Ovary (tissue), 9 donors: Measurements from ENCODE around the gene NF1. TPM values are rescaled to one million over a fixed set of nuclear protein-coding genes. Genes with fewer than 3 reads are reported as not detected.

Experiments
- DNase-seq, 5 donors: peaks; one replicate each; pipeline ENCODE4 v3.0.0-alpha.2; 2019 to 2020
- H3K27ac ChIP-seq, 2 donors: fragments of 200-600 bp; one replicate each; pipeline versions ENCODE4 v1.5.1 to v1.8.0; 2019 to 2022
- H3K27me3 ChIP-seq: fragments of 200-600 bp; one replicate; pipeline ENCODE4 v1.8.0; 2022
- H3K36me3 ChIP-seq: fragments of 200-600 bp; sonication (generic); one replicate; pipeline ENCODE4 v1.5.1; 2019
- H3K4me1 ChIP-seq: one replicate; pipeline ENCODE4 v1.8.1; 2013; ENCODE audit warnings: mild to moderate bottlenecking, moderate library complexity; ENCODE audit not compliant: insufficient read depth
- H3K4me3 ChIP-seq: fragments of 200-600 bp; sonication (generic); one replicate; pipeline ENCODE4 v1.5.1; 2017
- H3K9me3 ChIP-seq, 2 donors: fragments of 200-600 bp in 1 of 2; sonication (generic) in 1 of 2; one replicate each; pipeline versions ENCODE4 v1.5.1 to v1.8.1; 2013 to 2019; ENCODE audit warnings: mild to moderate bottlenecking in 1 of 2, moderate library complexity in 1 of 2
- EP300 ChIP-seq: sonication (generic); formaldehyde crosslinking; IDR thresholded peaks from one replicate; pipeline ENCODE4 v1.6.1; 2017; ENCODE audit warnings: antibody characterized with exemption
- POLR2A ChIP-seq: fragments of 450-650 bp; IDR thresholded peaks from one replicate; pipeline ENCODE4 v1.6.1; 2017; ENCODE audit warnings: antibody characterized with exemption, mild to moderate bottlenecking, moderate library complexity
- WGBS, 3 donors: extraction: QIAGEN DNeasy Blood & Tissue Kit in 1 of 3; methylation state at CpG; one replicate each; pipeline versions ENCODE4 v1.1.5 to v1.1.7; 2013 to 2017; 5-methylcytosine and 5-hydroxymethylcytosine counted together
- intact Hi-C, 4 donors: fragments of 100-400 bp; cut with DNase I; formaldehyde crosslinking; loops; one replicate each; pipeline versions ENCODE4 v1.11.0 to v1.15.1; 2022 to 2023
- polyA plus RNA-seq, 2 donors: library from polyadenylated mRNA; stranded (reverse); fragments of 200-250 nt in 1 of 2; fragments of 350-450 nt in 1 of 2; fragmentation: Illumina TruSeq in 1 of 2; extraction: RNeasy Lipid Tissue Mini Kit (QIAGEN cat#74804) in 1 of 2; gene quantifications; one replicate each; pipeline ENCODE4 v1.2.3, GENCODE V29; 2013 to 2014
- total RNA-seq, 7 donors: library from RNA; depleted of rRNA in 2 of 7; stranded (reverse); fragments of >200 nt in 2 of 7; fragmentation: NEBNext Ultra II Directional in 3 of 7; extraction: Animal tissue kit (Norgen Biotek cat#: 25700) in 3 of 7; gene quantifications; one replicate each; pipeline versions ENCODE4 v1.1.0 to v1.2.4, GENCODE V29; 2016 to 2023
- TF ChIP-seq, protein P1 (sequence below), 3 donors: fragments of 450-650 bp in 2 of 3; fragments of 200-600 bp in 1 of 3; IDR thresholded peaks; one replicate each; pipeline versions ENCODE4 v1.5.1 to v1.8.0; 2016 to 2022; ENCODE audit warnings: antibody characterized with exemption in 3 of 3, mild to moderate bottlenecking in 1 of 3
- donor health status: DM: no; HTN: no; CAD: no; lungs with moderate emphysema.
- donor health status: DM: no; HTN: no; CAD: no.
- donor health status: Bipolar disorder and iron deficiency.
- donor health status: DM: yes; HTN: yes; CAD: no.
- donor health status: DM: no; HTN: no; CAD: no.
- donor health status: DM: yes; HTN: yes; CAD: no.

The NF1 gene
- total and polyA plus RNA-seq, 9 donors, result 11.1 to 62.0 (median 57.0) TPM

DNA sequence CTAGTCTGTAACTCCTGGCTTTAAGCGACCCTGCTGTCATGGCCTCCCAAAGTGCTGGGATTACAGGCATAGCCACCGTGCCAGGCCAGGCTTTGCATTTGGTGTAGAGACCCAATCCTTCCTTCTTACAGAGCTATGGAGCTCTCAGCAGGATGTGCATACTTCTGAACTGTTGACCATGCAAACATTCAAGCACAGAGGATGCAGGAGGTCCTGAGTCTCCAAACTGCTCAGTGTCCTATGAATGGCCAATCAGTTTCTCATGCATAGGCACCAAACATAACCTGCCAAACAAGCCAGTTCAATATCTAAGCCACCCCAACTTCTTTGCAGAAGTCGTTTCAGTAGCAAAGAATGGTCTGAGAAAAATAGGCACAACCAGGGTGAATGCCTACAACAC is 40.0 kb upstream of the NF1 start:
- no peaks in the 10 kb centered on the region for H3K9me3 ChIP-seq
- H3K4me3 ChIP-seq, result no peak overlapping the region
- intact Hi-C loops, result no loop called here
- H3K4me1 ChIP-seq, result no peaks in the 10 kb centered on the region
- H3K27ac ChIP-seq, result no peak overlapping the region
- 87 to 93% (median 93%) methylated on average over 3 of the region's 3 CpGs for WGBS, 3 donors
- DNase-seq, result no peak
- TF ChIP-seq POLR2A, result no peak
- no peak for TF ChIP-seq EP300
- TF ChIP-seq, protein P1, sequence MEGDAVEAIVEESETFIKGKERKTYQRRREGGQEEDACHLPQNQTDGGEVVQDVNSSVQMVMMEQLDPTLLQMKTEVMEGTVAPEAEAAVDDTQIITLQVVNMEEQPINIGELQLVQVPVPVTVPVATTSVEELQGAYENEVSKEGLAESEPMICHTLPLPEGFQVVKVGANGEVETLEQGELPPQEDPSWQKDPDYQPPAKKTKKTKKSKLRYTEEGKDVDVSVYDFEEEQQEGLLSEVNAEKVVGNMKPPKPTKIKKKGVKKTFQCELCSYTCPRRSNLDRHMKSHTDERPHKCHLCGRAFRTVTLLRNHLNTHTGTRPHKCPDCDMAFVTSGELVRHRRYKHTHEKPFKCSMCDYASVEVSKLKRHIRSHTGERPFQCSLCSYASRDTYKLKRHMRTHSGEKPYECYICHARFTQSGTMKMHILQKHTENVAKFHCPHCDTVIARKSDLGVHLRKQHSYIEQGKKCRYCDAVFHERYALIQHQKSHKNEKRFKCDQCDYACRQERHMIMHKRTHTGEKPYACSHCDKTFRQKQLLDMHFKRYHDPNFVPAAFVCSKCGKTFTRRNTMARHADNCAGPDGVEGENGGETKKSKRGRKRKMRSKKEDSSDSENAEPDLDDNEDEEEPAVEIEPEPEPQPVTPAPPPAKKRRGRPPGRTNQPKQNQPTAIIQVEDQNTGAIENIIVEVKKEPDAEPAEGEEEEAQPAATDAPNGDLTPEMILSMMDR (IDR thresholded peaks at IDR 0.05), result no peak
- H3K27me3 ChIP-seq, result no peaks in the 10 kb centered on the region
- no peaks in the 10 kb centered on the region for H3K36me3 ChIP-seq

DNA sequence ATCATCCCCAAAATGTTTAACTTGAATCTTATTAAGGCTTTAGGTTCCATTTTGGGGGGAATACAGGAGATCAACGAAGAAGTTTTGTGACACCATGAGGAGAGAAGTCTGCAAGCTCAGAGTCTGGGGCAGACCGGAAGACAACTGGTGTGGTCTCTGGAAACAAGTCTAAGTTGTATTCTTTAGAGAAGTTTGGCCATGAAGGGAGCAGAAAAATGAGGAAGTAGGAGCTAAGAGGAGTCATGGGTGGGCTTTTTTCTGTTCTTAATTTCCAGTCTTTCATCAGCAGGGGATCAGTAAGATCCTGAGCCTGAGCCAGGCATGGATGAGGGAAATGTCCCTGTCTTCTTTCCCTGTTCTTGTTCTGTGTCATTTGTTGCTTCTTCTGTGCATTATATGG is 35.8 kb upstream of the NF1 start:
- no peak for DNase-seq
- TF ChIP-seq EP300, result no peak
- no peak for TF ChIP-seq POLR2A
- TF ChIP-seq, protein P1 (IDR thresholded peaks at IDR 0.05), result no peak
- WGBS, 3 donors, result 92 to 96% (median 93%) methylated on average over 2 of the region's 2 CpGs

DNA sequence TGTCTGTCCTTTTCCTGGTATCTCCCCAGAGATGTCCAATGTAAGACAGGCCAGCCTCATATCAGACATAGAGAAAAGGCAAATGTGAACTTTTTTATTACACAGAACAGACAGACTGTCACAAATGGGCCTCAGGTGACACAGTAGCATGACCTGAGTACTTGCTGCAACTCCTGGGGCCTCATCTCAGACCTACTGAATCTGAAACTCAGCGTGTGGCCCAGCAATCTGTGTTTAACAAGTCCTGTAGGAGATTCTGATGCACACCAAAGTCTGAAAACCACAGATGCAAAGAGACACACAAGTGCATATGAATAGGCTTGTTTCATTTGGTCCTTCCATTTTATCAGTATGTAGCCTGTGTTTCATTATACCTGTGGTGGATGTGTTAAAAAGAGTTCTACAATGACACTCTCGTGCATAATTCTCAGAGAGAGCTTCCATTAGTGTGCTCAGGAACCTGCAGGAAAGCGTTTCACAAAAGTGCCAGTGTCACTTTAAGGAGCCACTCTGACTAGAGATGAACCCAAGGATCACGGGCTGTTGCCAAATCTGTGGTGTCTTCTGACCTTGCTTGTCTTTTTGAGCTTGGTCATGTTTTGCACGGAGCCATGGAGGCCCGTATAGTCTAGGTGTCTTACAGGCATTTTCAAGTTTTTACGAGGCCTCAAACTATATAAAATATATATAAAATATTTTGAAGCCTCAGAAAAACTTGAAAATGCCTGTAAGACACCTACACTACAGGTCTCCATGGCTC is 33.8 kb upstream of the NF1 start:
- Histone ChIP-seq H3K27me3 (no peaks in the 10 kb centered on the region), H3K27ac (no peak overlapping the region), H3K36me3 (no peaks in the 10 kb centered on the region), H3K4me3 (no peak overlapping the region), H3K9me3 (no peaks in the 10 kb centered on the region), H3K4me1 (no peaks in the 10 kb centered on the region)
- DNase-seq, result no peak
- TF ChIP-seq POLR2A, result no peak
- no peak for TF ChIP-seq EP300
- intact Hi-C loops, result no loop called here
- 79 to 82% (median 81%) methylated on average over 7 of the region's 7 CpGs for WGBS, 3 donors

More for the DNA sequence above, 35.8 kb upstream of the NF1 start:
- intact Hi-C loops, result no loop called here
- Histone ChIP-seq H3K36me3 (no peaks in the 10 kb centered on the region), H3K27me3 (no peaks in the 10 kb centered on the region), H3K4me3 (no peak overlapping the region), H3K9me3 (no peaks in the 10 kb centered on the region), H3K27ac (no peak overlapping the region), H3K4me1 (no peaks in the 10 kb centered on the region)

DNA sequence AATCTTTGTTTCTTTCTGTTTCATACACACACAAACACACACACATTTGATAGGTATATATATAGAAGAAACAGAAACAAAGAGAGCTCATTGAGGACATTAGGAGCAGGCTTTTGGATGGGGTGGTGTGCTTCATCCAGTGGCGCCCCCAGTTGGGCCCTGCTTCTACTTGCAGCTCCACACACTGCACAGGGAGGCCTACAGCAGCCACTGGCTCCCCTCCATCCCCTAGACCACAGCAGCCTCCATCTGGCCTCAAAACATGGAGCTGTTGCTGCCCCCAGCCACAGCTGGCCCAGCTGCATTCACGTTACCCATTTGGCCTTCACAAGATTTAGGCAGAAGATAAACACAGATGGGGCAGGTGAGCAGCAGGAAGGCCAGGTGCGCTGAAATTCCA is 33.1 kb upstream of the NF1 start:
- H3K9me3 ChIP-seq, result no peaks in the 10 kb centered on the region
- intact Hi-C loops, result no loop called here
- TF ChIP-seq POLR2A (no peak), EP300 (no peak)
- TF ChIP-seq, protein P1 (IDR thresholded peaks at IDR 0.05), result no peak
- H3K36me3 ChIP-seq, result no peaks in the 10 kb centered on the region
- H3K4me1 ChIP-seq, result no peaks in the 10 kb centered on the region
- WGBS, 3 donors, result 76 to 88% (median 78%) methylated on average over 3 of the region's 3 CpGs
- H3K4me3 ChIP-seq, result no peak overlapping the region
- H3K27me3 ChIP-seq, result no peaks in the 10 kb centered on the region
- no peak for DNase-seq
- no peak overlapping the region for H3K27ac ChIP-seq

DNA sequence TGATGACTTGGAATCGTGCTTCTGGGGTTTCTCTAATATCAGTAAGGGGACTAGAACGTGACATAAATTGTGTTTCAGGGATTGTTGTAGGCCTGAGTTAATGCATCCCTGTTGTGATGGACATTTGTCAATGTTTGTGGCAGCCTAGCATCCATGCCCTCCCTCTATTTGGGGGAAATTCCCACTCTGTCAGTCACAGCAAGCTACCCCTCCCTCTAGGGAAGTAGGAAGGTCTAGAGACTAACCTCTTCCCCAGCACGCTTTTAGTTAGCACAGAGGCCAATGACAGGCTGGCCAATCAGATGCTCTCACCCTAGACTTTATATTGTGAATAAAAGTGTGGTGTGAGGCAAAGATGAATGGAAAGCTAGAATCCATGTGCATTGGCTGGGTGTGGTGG is 32.4 kb upstream of the NF1 start:
- intact Hi-C loops, result no loop called here
- H3K4me1 ChIP-seq, result no peaks in the 10 kb centered on the region
- H3K27me3 ChIP-seq, result no peaks in the 10 kb centered on the region
- 93 to 100% (median 95%) methylated on average over 3 of the region's 3 CpGs for WGBS, 3 donors
- no peak overlapping the region for H3K4me3 ChIP-seq
- no peak overlapping the region for H3K27ac ChIP-seq
- TF ChIP-seq, protein P1 (IDR thresholded peaks at IDR 0.05), result no peak
- TF ChIP-seq POLR2A (no peak), EP300 (no peak)
- no peaks in the 10 kb centered on the region for H3K9me3 ChIP-seq
- H3K36me3 ChIP-seq, result no peaks in the 10 kb centered on the region
- DNase-seq, result no peak
